ENCODE data around the gene PI4K2B. TPM values are rescaled to one million over a fixed set of nuclear protein-coding genes. Genes with fewer than 3 reads are reported as not detected.
A peak's percentile ranks its signal among the peaks of the same experiment; 100 is the strongest.

Gene PI4K2B
- total RNA-seq, 1 donor from 2014 or later, result 14.1 TPM

DNA sequence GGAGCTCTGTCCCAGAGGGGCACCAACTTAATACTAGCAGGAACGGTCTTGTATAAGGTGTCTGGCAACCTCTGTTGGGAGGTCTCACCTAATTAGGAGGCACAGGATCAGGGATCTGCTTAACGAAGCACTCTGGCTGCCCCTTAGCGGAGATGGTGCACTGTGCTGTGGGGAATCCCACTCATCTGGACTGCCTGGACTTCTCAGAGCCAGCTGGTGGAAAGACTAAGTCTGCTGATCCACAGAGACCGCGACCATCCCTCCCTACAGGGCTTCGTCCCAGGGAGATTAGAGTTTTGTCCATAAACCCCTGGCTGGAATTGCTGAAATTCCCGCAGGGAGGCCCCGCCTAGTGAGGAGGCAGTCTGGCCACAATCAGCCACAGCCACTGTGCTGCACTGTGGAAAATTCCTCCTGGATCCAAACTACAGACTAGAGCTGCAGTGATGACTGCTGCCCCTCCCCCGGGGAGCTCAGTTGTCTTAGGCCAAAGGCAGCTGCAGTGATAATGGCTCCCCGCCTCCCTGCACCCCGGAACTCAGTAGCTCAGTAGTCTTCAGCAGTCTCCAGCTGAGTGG is 56.7 kb downstream of the PI4K2B start:
- Mint-ChIP-seq H3K36me3 (no peaks in the 10 kb centered on the region), H3K9me3 (peaks cover 5% of the 10 kb centered on the region), H3K4me3 (no peak overlapping the region), H3K4me1 (ENCODE audit: unreplicated experiment) (no peaks in the 10 kb centered on the region), H3K27ac (no peak overlapping the region), H3K27me3 (peaks cover 3% of the 10 kb centered on the region)
- TF ChIP-seq, protein P1, sequence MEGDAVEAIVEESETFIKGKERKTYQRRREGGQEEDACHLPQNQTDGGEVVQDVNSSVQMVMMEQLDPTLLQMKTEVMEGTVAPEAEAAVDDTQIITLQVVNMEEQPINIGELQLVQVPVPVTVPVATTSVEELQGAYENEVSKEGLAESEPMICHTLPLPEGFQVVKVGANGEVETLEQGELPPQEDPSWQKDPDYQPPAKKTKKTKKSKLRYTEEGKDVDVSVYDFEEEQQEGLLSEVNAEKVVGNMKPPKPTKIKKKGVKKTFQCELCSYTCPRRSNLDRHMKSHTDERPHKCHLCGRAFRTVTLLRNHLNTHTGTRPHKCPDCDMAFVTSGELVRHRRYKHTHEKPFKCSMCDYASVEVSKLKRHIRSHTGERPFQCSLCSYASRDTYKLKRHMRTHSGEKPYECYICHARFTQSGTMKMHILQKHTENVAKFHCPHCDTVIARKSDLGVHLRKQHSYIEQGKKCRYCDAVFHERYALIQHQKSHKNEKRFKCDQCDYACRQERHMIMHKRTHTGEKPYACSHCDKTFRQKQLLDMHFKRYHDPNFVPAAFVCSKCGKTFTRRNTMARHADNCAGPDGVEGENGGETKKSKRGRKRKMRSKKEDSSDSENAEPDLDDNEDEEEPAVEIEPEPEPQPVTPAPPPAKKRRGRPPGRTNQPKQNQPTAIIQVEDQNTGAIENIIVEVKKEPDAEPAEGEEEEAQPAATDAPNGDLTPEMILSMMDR (conservative IDR thresholded peaks at IDR 0.05), result no peak
- no peak for DNase-seq (ENCODE audit: extremely low spot score, unreplicated experiment)

DNA sequence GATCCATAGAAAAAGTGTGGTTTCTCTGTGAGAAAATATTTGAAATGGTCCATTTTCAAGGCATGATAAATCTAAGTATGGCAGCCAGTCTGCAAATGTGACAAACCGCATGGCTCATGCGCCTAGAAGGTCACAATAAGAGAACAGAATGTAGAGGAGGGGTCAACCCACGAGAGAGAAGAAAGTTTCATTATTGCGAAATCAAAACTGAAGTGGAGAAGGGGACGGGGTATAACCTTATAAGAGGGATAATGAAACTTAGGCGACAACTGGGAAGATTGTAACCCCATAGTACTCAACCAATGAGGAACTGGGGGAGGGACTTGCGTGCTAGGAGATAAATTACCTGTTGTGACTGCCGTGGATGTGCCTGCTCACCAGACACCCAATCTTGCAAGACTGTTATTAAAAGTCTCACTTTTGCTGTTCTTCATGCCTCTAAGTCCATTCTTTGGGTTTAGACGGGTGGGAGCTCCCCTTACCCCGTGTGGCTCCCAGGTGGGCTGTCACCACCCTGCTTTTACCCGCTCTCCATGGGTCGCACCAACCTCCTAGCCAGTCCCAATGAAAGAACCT is 57.4 kb downstream of the PI4K2B start:
- Mint-ChIP-seq H3K4me1 (ENCODE audit: unreplicated experiment) (no peaks in the 10 kb centered on the region), H3K9me3 (peaks cover 5% of the 10 kb centered on the region), H3K4me3 (no peak overlapping the region), H3K36me3 (no peaks in the 10 kb centered on the region), H3K27ac (no peak overlapping the region), H3K27me3 (peaks cover 3% of the 10 kb centered on the region)
- no peak for DNase-seq (ENCODE audit: extremely low spot score, unreplicated experiment)
- TF ChIP-seq, protein P1 (conservative IDR thresholded peaks at IDR 0.05), result no peak

DNA sequence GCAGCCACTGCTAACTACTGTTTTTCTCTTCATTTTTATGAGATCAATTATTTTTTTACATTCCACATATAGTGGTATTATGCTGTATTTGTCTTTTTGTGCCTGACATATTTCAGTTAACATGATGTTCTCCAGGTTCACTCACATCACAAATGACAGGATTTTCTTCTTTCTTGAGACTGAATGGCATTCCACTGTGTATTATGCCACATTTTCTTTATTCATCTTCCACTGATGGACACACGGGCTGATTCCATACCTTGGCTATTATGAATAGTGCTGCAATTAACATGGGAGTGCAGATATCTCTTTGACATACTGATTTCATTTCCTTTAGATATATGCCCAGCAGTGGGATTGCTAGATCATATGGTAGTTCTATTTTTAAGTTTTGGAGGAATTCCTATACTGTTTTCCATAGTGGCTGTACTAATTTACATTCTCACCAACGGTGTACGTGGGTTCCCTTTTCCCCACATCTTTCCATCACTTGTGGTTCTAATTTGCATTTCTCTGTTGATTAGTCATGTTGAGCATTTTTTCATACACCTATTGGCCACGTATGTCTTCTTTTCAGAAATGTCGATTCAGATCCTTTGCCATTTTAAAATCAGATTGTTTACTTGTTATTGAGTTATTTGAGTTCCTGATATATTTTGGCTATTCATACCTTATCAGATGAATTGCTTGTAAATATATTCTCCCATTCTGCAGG is 63.9 kb downstream of the PI4K2B start:
- Mint-ChIP-seq H3K4me3 (no peak overlapping the region), H3K36me3 (no peaks in the 10 kb centered on the region), H3K27me3 (peaks cover 3% of the 10 kb centered on the region), H3K27ac (no peak overlapping the region), H3K9me3 (no peaks in the 10 kb centered on the region), H3K4me1 (ENCODE audit: unreplicated experiment) (peaks cover 10% of the 10 kb centered on the region)
- TF ChIP-seq, protein P1 (conservative IDR thresholded peaks at IDR 0.05), result no peak
- DNase-seq (ENCODE audit: extremely low spot score, unreplicated experiment), result no peak

DNA sequence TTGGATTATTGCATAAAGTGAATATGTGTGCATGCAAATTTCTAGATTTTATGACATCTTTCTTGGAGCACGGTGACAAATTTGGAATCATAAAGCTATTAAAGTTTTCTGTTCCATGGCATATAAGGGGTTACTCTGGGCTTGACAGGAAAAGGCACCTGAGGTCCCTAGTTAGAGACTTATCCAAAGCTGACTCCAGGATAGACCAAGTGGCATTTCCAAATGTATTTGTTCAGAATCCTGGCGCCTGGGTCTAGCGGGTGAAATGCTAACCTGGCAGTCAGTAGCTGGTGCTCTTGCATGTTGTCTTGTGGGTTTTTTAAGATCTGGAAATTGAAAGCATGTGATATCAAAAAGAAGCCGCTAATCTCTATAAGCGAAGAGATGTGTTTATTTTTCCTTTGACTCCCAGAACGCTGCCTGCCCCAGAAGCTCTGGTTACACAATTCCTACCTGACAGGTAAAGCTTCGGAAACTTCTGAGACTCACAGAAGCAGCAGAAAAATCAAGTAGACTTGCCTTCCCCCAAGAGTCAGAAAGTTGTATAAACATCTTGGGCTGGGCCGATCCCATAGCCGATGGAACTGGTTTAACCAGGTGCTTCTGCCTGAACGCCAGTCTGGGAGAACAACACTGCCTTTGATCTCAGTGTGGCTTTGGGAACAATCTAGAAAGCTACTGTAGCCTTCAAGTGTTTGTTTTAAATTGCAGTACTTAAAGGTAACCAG is 65.8 kb downstream of the PI4K2B start:
- TF ChIP-seq, protein P1 (conservative IDR thresholded peaks at IDR 0.05), result no peak
- Mint-ChIP-seq H3K36me3 (no peaks in the 10 kb centered on the region), H3K9me3 (no peaks in the 10 kb centered on the region), H3K27me3 (no peaks in the 10 kb centered on the region), H3K4me3 (peak overlapping the region; percentile 67), H3K4me1 (ENCODE audit: unreplicated experiment) (peaks cover 10% of the 10 kb centered on the region), H3K27ac (peak overlapping the region; percentile 89)
- no peak for DNase-seq (ENCODE audit: extremely low spot score, unreplicated experiment)

DNA sequence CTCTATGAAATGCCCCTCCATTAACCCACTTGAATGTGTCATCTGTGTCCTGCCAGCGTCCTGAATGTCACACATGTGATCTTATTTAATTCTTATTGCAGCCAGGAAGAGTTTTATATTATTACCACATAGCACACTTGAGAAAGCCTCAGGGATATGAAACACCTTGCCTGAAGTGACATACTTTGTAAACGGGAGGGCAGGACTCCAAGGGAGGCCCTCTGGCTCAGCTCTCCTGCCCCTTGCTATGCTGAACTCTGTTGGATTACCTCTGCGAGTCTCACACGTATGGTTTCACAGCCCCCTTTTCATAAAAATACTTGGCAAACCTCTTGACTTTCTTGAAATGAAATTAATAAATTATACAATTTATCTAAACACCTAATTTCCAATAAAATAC is 67.6 kb downstream of the PI4K2B start:
- H3K4me3 Mint-ChIP-seq, result no peak overlapping the region
- peaks cover 10% of the 10 kb centered on the region for H3K4me1 Mint-ChIP-seq (ENCODE audit: unreplicated experiment)
- no peaks in the 10 kb centered on the region for H3K36me3 Mint-ChIP-seq
- no peaks in the 10 kb centered on the region for H3K27me3 Mint-ChIP-seq
- TF ChIP-seq, protein P1 (conservative IDR thresholded peaks at IDR 0.05), result no peak
- H3K9me3 Mint-ChIP-seq, result no peaks in the 10 kb centered on the region
- peak overlapping the region; percentile 89 for H3K27ac Mint-ChIP-seq
- no peak for DNase-seq (ENCODE audit: extremely low spot score, unreplicated experiment)
